ENCODE measurements around the gene ARRB1.
A peak's percentile ranks its signal among the peaks of the same experiment; 100 is the strongest.

ARRB1 gene

GRCh38 chr11:75330291-75330690 is 21.2 kb downstream of the ARRB1 start:
- Histone ChIP-seq H3K9ac (ENCODE audit: low read depth, low read length) (peak overlapping the region; percentile 41; the same call in 1 of the 2 replicates), H3K9me3 (ENCODE audit: insufficient read depth, low read depth, low read length) (no peaks in the 10 kb centered on the region), H3K4me3 (ENCODE audit: low read length) (no peak overlapping the region), H3K27ac (ENCODE audit: low read depth, low read length) (peak overlapping the region; percentile 98), H3K27me3 (ENCODE audit: insufficient read depth, low read length) (no peaks in the 10 kb centered on the region), H3K36me3 (ENCODE audit: insufficient read depth, low read length) (no peaks in the 10 kb centered on the region), H3K4me1 (ENCODE audit: insufficient read depth, low read length) (peaks cover 48% of the 10 kb centered on the region)
- WGBS, result 46% methylated on average over 1 of the region's 1 CpG

GRCh38 chr11:75328426-75329277 is 22.8 kb downstream of the ARRB1 start:
- 49% methylated on average over 9 of the region's 9 CpGs for WGBS

GRCh38 chr11:75326439-75326810 is 25.0 kb downstream of the ARRB1 start:
- Histone ChIP-seq H3K9ac (ENCODE audit: low read depth, low read length) (no peak overlapping the region), H3K27me3 (ENCODE audit: insufficient read depth, low read length) (no peaks in the 10 kb centered on the region), H3K36me3 (ENCODE audit: insufficient read depth, low read length) (no peaks in the 10 kb centered on the region), H3K4me3 (ENCODE audit: low read length) (no peak overlapping the region), H3K27ac (ENCODE audit: low read depth, low read length) (no peak overlapping the region), H3K4me1 (ENCODE audit: insufficient read depth, low read length) (peaks cover 40% of the 10 kb centered on the region), H3K9me3 (ENCODE audit: insufficient read depth, low read depth, low read length) (no peaks in the 10 kb centered on the region)
- 90% methylated on average over 3 of the region's 3 CpGs for WGBS

More at GRCh38 chr11:75328426-75329277, 22.8 kb downstream of the ARRB1 start:
- Histone ChIP-seq H3K9me3 (ENCODE audit: insufficient read depth, low read depth, low read length) (no peaks in the 10 kb centered on the region), H3K4me1 (ENCODE audit: insufficient read depth, low read length) (peaks cover 40% of the 10 kb centered on the region), H3K27ac (ENCODE audit: low read depth, low read length) (peak overlapping the region; percentile 98), H3K4me3 (ENCODE audit: low read length) (no peak overlapping the region), H3K9ac (ENCODE audit: low read depth, low read length) (no peak overlapping the region), H3K36me3 (ENCODE audit: insufficient read depth, low read length) (no peaks in the 10 kb centered on the region), H3K27me3 (ENCODE audit: insufficient read depth, low read length) (no peaks in the 10 kb centered on the region)

- Histone ChIP-seq H3K4me1 (ENCODE audit: insufficient read depth, low read length) (peaks cover 40% of the 10 kb centered on the region), H3K27ac (ENCODE audit: low read depth, low read length) (no peak overlapping the region), H3K27me3 (ENCODE audit: insufficient read depth, low read length) (no peaks in the 10 kb centered on the region), H3K4me3 (ENCODE audit: low read length) (no peak overlapping the region), H3K36me3 (ENCODE audit: insufficient read depth, low read length) (no peaks in the 10 kb centered on the region), H3K9ac (ENCODE audit: low read depth, low read length) (no peak overlapping the region), H3K9me3 (ENCODE audit: insufficient read depth, low read depth, low read length) (no peaks in the 10 kb centered on the region)
- 81% methylated on average over 9 of the region's 10 CpGs for WGBS
These were observed 25.6 kb downstream of the ARRB1 start for GRCh38 chr11:75325713-75326438.

- Histone ChIP-seq H3K27ac (ENCODE audit: low read depth, low read length) (no peak overlapping the region), H3K36me3 (ENCODE audit: insufficient read depth, low read length) (no peaks in the 10 kb centered on the region), H3K4me1 (ENCODE audit: insufficient read depth, low read length) (peaks cover 28% of the 10 kb centered on the region), H3K4me3 (ENCODE audit: low read length) (no peak overlapping the region), H3K9me3 (ENCODE audit: insufficient read depth, low read depth, low read length) (no peaks in the 10 kb centered on the region), H3K27me3 (ENCODE audit: insufficient read depth, low read length) (no peaks in the 10 kb centered on the region), H3K9ac (ENCODE audit: low read depth, low read length) (no peak overlapping the region)
- WGBS, result 70% methylated on average over 4 of the region's 4 CpGs
These were observed 26.7 kb downstream of the ARRB1 start for GRCh38 chr11:75324740-75325139.

- H3K9ac ChIP-seq (ENCODE audit: low read depth, low read length), result no peak overlapping the region
- 91% methylated on average over 12 of the region's 12 CpGs for WGBS
These were observed 27.3 kb downstream of the ARRB1 start for GRCh38 chr11:75324189-75324588.

GRCh38 chr11:75323609-75324008 is 27.9 kb downstream of the ARRB1 start:
- no peak overlapping the region for H3K4me3 ChIP-seq (ENCODE audit: low read length)
- H3K36me3 ChIP-seq (ENCODE audit: insufficient read depth, low read length), result no peaks in the 10 kb centered on the region
- no peak overlapping the region for H3K9ac ChIP-seq (ENCODE audit: low read depth, low read length)
- H3K27me3 ChIP-seq (ENCODE audit: insufficient read depth, low read length), result no peaks in the 10 kb centered on the region
- H3K27ac ChIP-seq (ENCODE audit: low read depth, low read length), result no peak overlapping the region
- 78% methylated on average over 4 of the region's 7 CpGs for WGBS
- no peaks in the 10 kb centered on the region for H3K9me3 ChIP-seq (ENCODE audit: insufficient read depth, low read depth, low read length)
- 0 out of 2 replicates have a peak, but pooled peaks cover 17% of the 10 kb centered on the region for H3K4me1 ChIP-seq (ENCODE audit: insufficient read depth, low read length)

More at GRCh38 chr11:75324189-75324588, 27.3 kb downstream of the ARRB1 start:
- Histone ChIP-seq H3K4me3 (ENCODE audit: low read length) (no peak overlapping the region), H3K36me3 (ENCODE audit: insufficient read depth, low read length) (no peaks in the 10 kb centered on the region), H3K27ac (ENCODE audit: low read depth, low read length) (no peak overlapping the region), H3K9me3 (ENCODE audit: insufficient read depth, low read depth, low read length) (no peaks in the 10 kb centered on the region), H3K4me1 (ENCODE audit: insufficient read depth, low read length) (peaks cover 23% of the 10 kb centered on the region; the same call in 1 of the 2 replicates), H3K27me3 (ENCODE audit: insufficient read depth, low read length) (no peaks in the 10 kb centered on the region)

GRCh38 chr11:75320643-75321042 is 30.8 kb downstream of the ARRB1 start:
- Histone ChIP-seq H3K4me3 (ENCODE audit: low read length) (no peak overlapping the region), H3K27me3 (ENCODE audit: insufficient read depth, low read length) (no peaks in the 10 kb centered on the region), H3K36me3 (ENCODE audit: insufficient read depth, low read length) (no peaks in the 10 kb centered on the region), H3K27ac (ENCODE audit: low read depth, low read length) (no peak overlapping the region), H3K4me1 (ENCODE audit: insufficient read depth, low read length) (0 out of 2 replicates have a peak, but pooled peaks cover 11% of the 10 kb centered on the region), H3K9me3 (ENCODE audit: insufficient read depth, low read depth, low read length) (no peaks in the 10 kb centered on the region), H3K9ac (ENCODE audit: low read depth, low read length) (no peak overlapping the region)
- WGBS, result 92% methylated on average over 5 of the region's 5 CpGs

- no peaks in the 10 kb centered on the region for H3K27me3 ChIP-seq (ENCODE audit: insufficient read depth, low read length)
- H3K4me3 ChIP-seq (ENCODE audit: low read length), result no peak overlapping the region
- H3K4me1 ChIP-seq (ENCODE audit: insufficient read depth, low read length), result 0 out of 2 replicates have a peak, but pooled peaks cover 11% of the 10 kb centered on the region
- H3K27ac ChIP-seq (ENCODE audit: low read depth, low read length), result no peak overlapping the region
- H3K9me3 ChIP-seq (ENCODE audit: insufficient read depth, low read depth, low read length), result no peaks in the 10 kb centered on the region
- H3K9ac ChIP-seq (ENCODE audit: low read depth, low read length), result no peak overlapping the region
- H3K36me3 ChIP-seq (ENCODE audit: insufficient read depth, low read length), result no peaks in the 10 kb centered on the region
- 68% methylated on average over 5 of the region's 6 CpGs for WGBS
These were observed 31.3 kb downstream of the ARRB1 start for GRCh38 chr11:75320046-75320618.

GRCh38 chr11:75319035-75319877 is 32.2 kb downstream of the ARRB1 start:
- Histone ChIP-seq H3K27me3 (ENCODE audit: insufficient read depth, low read length) (no peaks in the 10 kb centered on the region), H3K9ac (ENCODE audit: low read depth, low read length) (no peak overlapping the region), H3K4me3 (ENCODE audit: low read length) (no peak overlapping the region), H3K4me1 (ENCODE audit: insufficient read depth, low read length) (0 out of 2 replicates have a peak, but pooled peaks cover 11% of the 10 kb centered on the region), H3K27ac (ENCODE audit: low read depth, low read length) (no peak overlapping the region), H3K9me3 (ENCODE audit: insufficient read depth, low read depth, low read length) (no peaks in the 10 kb centered on the region), H3K36me3 (ENCODE audit: insufficient read depth, low read length) (no peaks in the 10 kb centered on the region)
- WGBS, result 90% methylated on average over 11 of the region's 11 CpGs

Data from HUES64 (cell line).